Sigmoid colon (tissue), 7 donors: Measurements from ENCODE around the gene QPCT. TPM values are rescaled to one million over a fixed set of nuclear protein-coding genes. Genes with fewer than 3 reads are reported as not detected.

Source experiments
- DNase-seq: peaks from one replicate; pipeline ENCODE4 v3.0.0-alpha.2; 2019
- H3K27ac ChIP-seq, 4 donors: fragments of 200-600 bp; sonication (generic); one replicate each; pipeline ENCODE4 v1.5.1; 2016 to 2019; ENCODE audit warnings: mild to moderate bottlenecking in 1 of 4
- H3K27me3 ChIP-seq, 3 donors: fragments of 200-600 bp; sonication (generic); one replicate each; pipeline ENCODE4 v1.5.1; 2019; ENCODE audit warnings: mild to moderate bottlenecking in 1 of 3
- H3K36me3 ChIP-seq, 4 donors: fragments of 200-600 bp; sonication (generic); one replicate each; pipeline ENCODE4 v1.5.1; 2016 to 2019
- H3K4me1 ChIP-seq, 4 donors: fragments of 200-600 bp; sonication (generic); one replicate each; pipeline ENCODE4 v1.5.1; 2017 to 2019
- H3K4me3 ChIP-seq, 4 donors: fragments of 200-600 bp; sonication (generic); one replicate each; pipeline ENCODE4 v1.5.1; 2017 to 2019; ENCODE audit warnings: mild to moderate bottlenecking in 2 of 4, moderate library complexity in 1 of 4
- H3K9me3 ChIP-seq, 4 donors: fragments of 200-600 bp in 3 of 4; sonication (generic) in 3 of 4; one replicate each; pipeline versions ENCODE4 v1.5.1 to v1.6.1; 2013 to 2019
- CTCF ChIP-seq, 4 experiments: fragments of 450-650 bp in 3 of 4; fragments of 200-600 bp in 1 of 4; IDR thresholded peaks; one replicate each; pipeline ENCODE4 v1.5.1; 2016 to 2019; ENCODE audit warnings: antibody characterized with exemption in 4 of 4, mild to moderate bottlenecking in 3 of 4, moderate library complexity in 2 of 4
- EP300 ChIP-seq, 4 donors: sonication (generic); formaldehyde crosslinking; IDR thresholded peaks; one replicate each; pipeline ENCODE4 v1.6.1; 2017; ENCODE audit warnings: antibody characterized with exemption in 4 of 4
- POLR2A ChIP-seq, 2 donors: fragments of 450-650 bp; IDR thresholded peaks; one replicate each; pipeline ENCODE4 v1.6.1; 2016; ENCODE audit warnings: antibody characterized with exemption in 2 of 2, mild to moderate bottlenecking in 2 of 2, moderate library complexity in 2 of 2
- POLR2AphosphoS5 ChIP-seq, 4 donors: sonication (generic); formaldehyde crosslinking; IDR thresholded peaks; one replicate each; pipeline ENCODE4 v1.6.1; 2017; ENCODE audit warnings: antibody characterized with exemption in 4 of 4
- WGBS, 2 donors: extraction: QIAGEN DNeasy Blood & Tissue Kit; methylation state at CpG; one replicate each; pipeline ENCODE4 v1.1.7; 2013; 5-methylcytosine and 5-hydroxymethylcytosine counted together
- intact Hi-C: fragments of 100-400 bp; cut with DNase I; formaldehyde crosslinking; loops from one replicate; pipeline ENCODE4 v1.15.1; 2023
- polyA plus RNA-seq, 3 donors: library from polyadenylated mRNA; stranded (reverse); fragments of 200-250 nt; gene quantifications; one replicate each; pipeline ENCODE4 v1.2.3, GENCODE V29; 2013
- total RNA-seq, 4 donors: library from RNA; depleted of rRNA; stranded (reverse); fragments of >200 nt; gene quantifications; one replicate each; pipeline ENCODE4 v1.1.0, GENCODE V29; 2016
- donor health status: healthy with polysubstance abuse.
- donor health status: Bipolar disorder and iron deficiency.
- donor health status: healthy.

Gene QPCT
- total and polyA plus RNA-seq, 7 donors = 1.2 to 94.9 (median 65.8) TPM

GRCh38 chr2:37394796-37395555, 50.5 kb downstream of the QPCT start:
- Histone ChIP-seq H3K36me3 (no peaks in the 10 kb centered on the region), H3K27ac (no peak overlapping the region), H3K27me3 (no peaks in the 10 kb centered on the region), H3K4me1 (peaks cover 0 to 14% (median 11%) of the 10 kb centered on the region in 4 donors), H3K4me3 (no peak overlapping the region), H3K9me3 (no peaks in the 10 kb centered on the region)
- intact Hi-C loops = loop anchor here (5.0 kb wide), 2 partner anchors 272 to 437 kb away; no protein-coding TSS in a partner anchor
- WGBS, 2 donors = 86 to 91% methylated on average over 9 of the region's 9 CpGs
- DNase-seq = no peak
- TF ChIP-seq POLR2AphosphoS5 (IDR thresholded peaks at IDR 0.05) = no peak

GRCh38 chr2:37396890-37397565, 52.6 kb downstream of the QPCT start:
- WGBS, 2 donors = 85 to 96% methylated on average over 1 of the region's 1 CpG
- peak overlapping the region in 3 of 4 donors; percentile 51 to 64 (median 62) for H3K27ac ChIP-seq
- H3K27me3 ChIP-seq = no peaks in the 10 kb centered on the region
- H3K4me3 ChIP-seq = no peak overlapping the region
- no peak for DNase-seq
- intact Hi-C loops = loop anchor here (1.0 to 5.0 kb wide), 3 partner anchors 270 to 480 kb away; no protein-coding TSS in a partner anchor
- H3K9me3 ChIP-seq = no peaks in the 10 kb centered on the region
- TF ChIP-seq CTCF (IDR thresholded peaks at IDR 0.05) = no peak
- no peak for TF ChIP-seq POLR2A (IDR thresholded peaks at IDR 0.05)
- no peak for TF ChIP-seq EP300 (IDR thresholded peaks at IDR 0.05)
- no peak for TF ChIP-seq POLR2AphosphoS5 (IDR thresholded peaks at IDR 0.05)
- no peaks in the 10 kb centered on the region for H3K36me3 ChIP-seq
- peaks cover 0 to 11% (median 5%) of the 10 kb centered on the region in 4 donors for H3K4me1 ChIP-seq

- TF ChIP-seq POLR2A (IDR thresholded peaks at IDR 0.05) (no peak), CTCF (IDR thresholded peaks at IDR 0.05) (no peak), POLR2AphosphoS5 (IDR thresholded peaks at IDR 0.05) (no peak), EP300 (IDR thresholded peaks at IDR 0.05) (no peak)
- Histone ChIP-seq H3K4me1 (peaks cover 0 to 11% (median 5%) of the 10 kb centered on the region in 4 donors), H3K9me3 (no peaks in the 10 kb centered on the region), H3K36me3 (no peaks in the 10 kb centered on the region), H3K4me3 (no peak overlapping the region), H3K27me3 (no peaks in the 10 kb centered on the region), H3K27ac (no peak overlapping the region)
- WGBS, 2 donors = 93 to 96% methylated on average over 1 of the region's 1 CpG
- no peak for DNase-seq
- intact Hi-C loops = loop anchor here (5.0 kb wide), 2 partner anchors 268 to 433 kb away; no protein-coding TSS in a partner anchor
Observed at GRCh38 chr2:37398990-37399389, 54.6 kb downstream of the QPCT start.

- no peak for TF ChIP-seq POLR2A (IDR thresholded peaks at IDR 0.05)
- TF ChIP-seq EP300 (IDR thresholded peaks at IDR 0.05) = no peak
- Histone ChIP-seq H3K9me3 (no peaks in the 10 kb centered on the region), H3K4me1 (peaks cover 0 to 11% (median 5%) of the 10 kb centered on the region in 4 donors), H3K27me3 (no peaks in the 10 kb centered on the region), H3K27ac (no peak overlapping the region), H3K4me3 (no peak overlapping the region), H3K36me3 (no peaks in the 10 kb centered on the region)
- 95% methylated on average over 4 of the region's 4 CpGs for WGBS, 2 donors
- intact Hi-C loops = no loop called here
- no peak for DNase-seq
Observed at GRCh38 chr2:37400041-37400440, 55.6 kb downstream of the QPCT start.

GRCh38 chr2:37402636-37403035, 58.2 kb downstream of the QPCT start:
- H3K36me3 ChIP-seq = no peaks in the 10 kb centered on the region
- no peak for TF ChIP-seq CTCF (IDR thresholded peaks at IDR 0.05)
- TF ChIP-seq POLR2A (IDR thresholded peaks at IDR 0.05) = no peak
- TF ChIP-seq POLR2AphosphoS5 (IDR thresholded peaks at IDR 0.05) = no peak
- TF ChIP-seq EP300 (IDR thresholded peaks at IDR 0.05) = no peak
- DNase-seq = no peak
- H3K4me3 ChIP-seq = no peak overlapping the region
- no peak overlapping the region for H3K27ac ChIP-seq
- intact Hi-C loops = no loop called here
- no peaks in the 10 kb centered on the region for H3K4me1 ChIP-seq
- WGBS, 2 donors = 87 to 91% methylated on average over 6 of the region's 6 CpGs
- no peaks in the 10 kb centered on the region for H3K9me3 ChIP-seq
- no peaks in the 10 kb centered on the region for H3K27me3 ChIP-seq
